HepG2 (cell line): ENCODE data around the gene ZMIZ1. TPM values are rescaled to one million over a fixed set of nuclear protein-coding genes. Genes with fewer than 3 reads are reported as not detected.

Experiments
- ATAC-seq: fragments of 200-7000 bp; cut with Tn5 transposase; 3 replicates; pipeline ENCODE4 v1.9.1; 2020; ENCODE audit warnings: mild to moderate bottlenecking, moderate library complexity
- Bru-seq: library from RNA; stranded (reverse); fragments of 400-500 nt; gene quantifications from one replicate; lab custom pipeline; 2021; lab: Mats Ljungman, UMichigan
- BruChase-seq, 2 experiments: library from RNA; stranded (reverse); fragments of 400-500 nt; gene quantifications; one replicate each; lab custom pipeline; 2021; lab: Mats Ljungman, UMichigan
- BruUV-seq: library from RNA; stranded (reverse); fragments of 400-500 nt; replicated peaks from 2 replicates; lab custom pipeline; 2021; lab: Mats Ljungman, UMichigan
- CTCF ChIA-PET: fragments of 300-600 bp; formaldehyde crosslinking; extraction: SDS; loops from one replicate; lab custom pipeline; 2021; ENCODE audit warnings: low total read pairs, inconsistent platforms, low intra/inter-chr PET ratio; lab: Yijun Ruan, JAX
- POLR2A ChIA-PET: fragments of 350-600 bp; sonication (Branson Sonifier 250); formaldehyde crosslinking; loops from one replicate; lab custom pipeline; 2020; ENCODE audit warnings: antibody characterized with exemption, inconsistent platforms; lab: Yijun Ruan, JAX
- DNase-seq: peaks from one replicate; pipeline ENCODE4 v3.0.0-alpha.2; 2015; ENCODE audit warnings: low spot score
- FAIRE-seq: peaks from 3 replicates; lab custom pipeline; 2011; peaks lifted over from hg19 to GRCh38; lab: Jason Lieb, UNC
- H2AFZ ChIP-seq: one replicate; pipeline ENCODE4 v1.6.1; 2011; ENCODE audit warnings: low read length, inconsistent platforms
- H3K27ac ChIP-seq: fragments of 300-600 bp; 3 replicates; pipeline ENCODE4 v1.8.0; 2011; ENCODE audit warnings: mixed run types, mild to moderate bottlenecking, mixed read lengths, low read length, inconsistent platforms; ENCODE audit not compliant: insufficient read depth; ENCODE audit errors: extremely low read length
- H3K27me3 ChIP-seq, 2 experiments: fragments of 200-600 bp in 1 of 2; 2 replicates in 1 of 2; 3 replicates in 1 of 2; pipeline versions ENCODE4 v1.6.0 to v1.8.0; 2011; ENCODE audit warnings: low read length in 2 of 2, mild to moderate bottlenecking in 2 of 2, moderate library complexity in 2 of 2, inconsistent platforms in 1 of 2; ENCODE audit not compliant: insufficient read depth in 2 of 2, control insufficient read depth in 1 of 2
- H3K36me3 ChIP-seq, 2 experiments: fragments of 200-600 bp in 1 of 2; replicated peaks in 1 of 2; 2 replicates in 1 of 2; 3 replicates in 1 of 2; pipeline versions ENCODE4 v1.5.1 to v1.8.0; 2011; ENCODE audit warnings: low read length in 2 of 2, inconsistent platforms in 1 of 2; ENCODE audit not compliant: insufficient read depth in 2 of 2, control insufficient read depth in 1 of 2
- H3K4me1 ChIP-seq: 2 replicates; pipeline ENCODE4 v1.5.1; 2012; ENCODE audit warnings: low read length, inconsistent platforms; ENCODE audit not compliant: insufficient read depth
- H3K4me2 ChIP-seq: 2 replicates; pipeline ENCODE4 v1.6.0; 2011; ENCODE audit warnings: low read depth, low read length, inconsistent platforms
- H3K4me3 ChIP-seq, 3 experiments: fragments of 200-600 bp in 1 of 3; sonication (generic), shearing (Covaris generic) in 1 of 3; replicated peaks in 1 of 3; 2 replicates each; pipeline ENCODE4 v1.5.1; 2011 to 2016; ENCODE audit warnings: low read length in 3 of 3, inconsistent platforms in 2 of 3, low read depth in 2 of 3, mild to moderate bottlenecking in 2 of 3, control low read depth in 1 of 3, mixed read lengths in 1 of 3; ENCODE audit not compliant: insufficient read depth in 1 of 3
- H3K79me2 ChIP-seq: one replicate; pipeline ENCODE4 v1.6.1; 2011; ENCODE audit warnings: low read length, inconsistent platforms; ENCODE audit not compliant: insufficient read depth
- H3K9ac ChIP-seq: 2 replicates; pipeline ENCODE4 v1.6.0; 2011; ENCODE audit warnings: mild to moderate bottlenecking, low read depth, low read length, inconsistent platforms; ENCODE audit not compliant: insufficient read depth
- H3K9me3 ChIP-seq: 2 replicates; pipeline ENCODE4 v1.5.1; 2012; ENCODE audit warnings: mild to moderate bottlenecking, low read length
- H4K20me1 ChIP-seq: 2 replicates; pipeline ENCODE4 v1.6.0; 2011; ENCODE audit warnings: inconsistent platforms, mild to moderate bottlenecking, low read length, moderate library complexity; ENCODE audit not compliant: insufficient read depth
- CAMTA2 ChIP-seq: sonication (generic); formaldehyde crosslinking; IDR thresholded peaks from 2 replicates; pipeline ENCODE4 v1.4.0; 2020; ENCODE audit warnings: mild to moderate bottlenecking, missing genetic modification reagents, borderline replicate concordance
- ETV5 ChIP-seq: IDR thresholded peaks from 2 replicates; pipeline ENCODE4 v1.6.1; 2018; ENCODE audit warnings: missing biosample characterization, missing genetic modification reagents, inconsistent platforms, borderline replicate concordance
- FIP1L1 ChIP-seq: fragments of 200-400 bp; formaldehyde crosslinking; IDR thresholded peaks from 2 replicates; pipeline ENCODE4 v1.6.1; 2018; ENCODE audit warnings: low read depth, mild to moderate bottlenecking, low read length, moderate library complexity, borderline replicate concordance; ENCODE audit not compliant: insufficient read depth
- FOXA1 ChIP-seq, 2 experiments: fragments of 450-650 bp in 1 of 2; sonication (generic) in 1 of 2; formaldehyde crosslinking in 1 of 2; IDR thresholded peaks; 2 replicates each; pipeline versions ENCODE4 v1.4.0 to v1.6.1; 2016 to 2020; ENCODE audit warnings: missing genetic modification reagents in 1 of 2
- KDM5B ChIP-seq: sonication (generic); formaldehyde crosslinking; IDR thresholded peaks from 2 replicates; pipeline ENCODE4 v1.4.0; 2020; ENCODE audit warnings: missing genetic modification reagents, mild to moderate bottlenecking, borderline replicate concordance
- SMAD3 ChIP-seq: sonication (generic); formaldehyde crosslinking; IDR thresholded peaks from 2 replicates; pipeline ENCODE4 v1.4.0; 2020; ENCODE audit warnings: missing genetic modification reagents
- TCF7 ChIP-seq: sonication (generic); IDR thresholded peaks from 2 replicates; pipeline ENCODE4 v1.6.1; 2016; ENCODE audit warnings: antibody characterized with exemption, low read depth
- YY1 ChIP-seq: IDR thresholded peaks from 2 replicates; pipeline ENCODE4 v1.6.1; 2011; ENCODE audit warnings: low read length, low read depth, moderate library complexity, mild to moderate bottlenecking; ENCODE audit not compliant: insufficient read depth, insufficient replicate concordance
- WGBS: methylation state at CpG from one replicate; pipeline ENCODE4 v1.1.6; 2017; ENCODE audit warnings: low lambda C conversion rate; 5-methylcytosine and 5-hydroxymethylcytosine counted together
- in situ Hi-C: cut with HindIII; loops from 2 replicates; pipeline ENCODE4 v1.10.0; 2017; ENCODE audit warnings: low pct_unique_long_range_greater_than_20kb; ENCODE audit not compliant: extremely low pct_ligation_motif_present
- intact Hi-C: fragments of 100-400 bp; cut with micrococcal nuclease; formaldehyde crosslinking; loops from one replicate; pipeline ENCODE4 v1.10.0; 2022; ENCODE audit not compliant: unreplicated experiment
- long read RNA-seq, 2 experiments: library from RNA in 1 of 2; library from polyadenylated mRNA in 1 of 2; stranded (forward) in 1 of 2; unstranded in 1 of 2; transcript quantifications; one replicate each; pipeline ENCODE4 v2.0.0, GENCODE V29; 2019 to 2022
- polyA minus RNA-seq, 3 experiments: library from RNA; depleted of rRNA, polyadenylated mRNA; stranded (reverse); fragments of >200 nt; gene quantifications; 2 replicates each; pipeline ENCODE4 v1.2.3, GENCODE V29; 2011; ENCODE audit warnings: low replicate concordance in 1 of 3
- polyA plus RNA-seq, 8 experiments: library from polyadenylated mRNA; depleted of rRNA in 3 of 8; stranded (reverse) in 7 of 8; unstranded in 1 of 8; fragments of >200 nt; fragmentation: Illumina TruSeq in 4 of 8; extraction: Trizol in 4 of 8; gene quantifications; 2 replicates each; pipeline versions ENCODE4 v1.2.1 to v1.2.3, GENCODE V29; 2011 to 2016; ENCODE audit warnings: low read depth in 4 of 8, missing spikeins in 1 of 8, mixed read lengths in 1 of 8; ENCODE audit not compliant: insufficient read depth in 1 of 8
- total RNA-seq, 5 experiments: library from RNA; depleted of rRNA; stranded (reverse); fragments of >200 nt; fragmentation: Illumina TruSeq; extraction: Trizol; gene quantifications; 2 replicates each; pipeline ENCODE4 v1.2.3, GENCODE V29; 2016; ENCODE audit warnings: low read depth in 1 of 5
- TF ChIP-seq, protein P1 (sequence below): sonication (generic); formaldehyde crosslinking; IDR thresholded peaks from 2 replicates; pipeline ENCODE4 v1.8.1; 2023; ENCODE audit warnings: mild to moderate bottlenecking, missing genetic modification reagents

The ZMIZ1 gene, protein sequence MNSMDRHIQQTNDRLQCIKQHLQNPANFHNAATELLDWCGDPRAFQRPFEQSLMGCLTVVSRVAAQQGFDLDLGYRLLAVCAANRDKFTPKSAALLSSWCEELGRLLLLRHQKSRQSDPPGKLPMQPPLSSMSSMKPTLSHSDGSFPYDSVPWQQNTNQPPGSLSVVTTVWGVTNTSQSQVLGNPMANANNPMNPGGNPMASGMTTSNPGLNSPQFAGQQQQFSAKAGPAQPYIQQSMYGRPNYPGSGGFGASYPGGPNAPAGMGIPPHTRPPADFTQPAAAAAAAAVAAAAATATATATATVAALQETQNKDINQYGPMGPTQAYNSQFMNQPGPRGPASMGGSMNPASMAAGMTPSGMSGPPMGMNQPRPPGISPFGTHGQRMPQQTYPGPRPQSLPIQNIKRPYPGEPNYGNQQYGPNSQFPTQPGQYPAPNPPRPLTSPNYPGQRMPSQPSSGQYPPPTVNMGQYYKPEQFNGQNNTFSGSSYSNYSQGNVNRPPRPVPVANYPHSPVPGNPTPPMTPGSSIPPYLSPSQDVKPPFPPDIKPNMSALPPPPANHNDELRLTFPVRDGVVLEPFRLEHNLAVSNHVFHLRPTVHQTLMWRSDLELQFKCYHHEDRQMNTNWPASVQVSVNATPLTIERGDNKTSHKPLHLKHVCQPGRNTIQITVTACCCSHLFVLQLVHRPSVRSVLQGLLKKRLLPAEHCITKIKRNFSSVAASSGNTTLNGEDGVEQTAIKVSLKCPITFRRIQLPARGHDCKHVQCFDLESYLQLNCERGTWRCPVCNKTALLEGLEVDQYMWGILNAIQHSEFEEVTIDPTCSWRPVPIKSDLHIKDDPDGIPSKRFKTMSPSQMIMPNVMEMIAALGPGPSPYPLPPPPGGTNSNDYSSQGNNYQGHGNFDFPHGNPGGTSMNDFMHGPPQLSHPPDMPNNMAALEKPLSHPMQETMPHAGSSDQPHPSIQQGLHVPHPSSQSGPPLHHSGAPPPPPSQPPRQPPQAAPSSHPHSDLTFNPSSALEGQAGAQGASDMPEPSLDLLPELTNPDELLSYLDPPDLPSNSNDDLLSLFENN
- 5.3 and 11.0 TPM in 2 replicates for total RNA-seq (2016; rRNA removed; fragmentation: Illumina TruSeq; extraction: Trizol)
- 2.3 and 2.6 TPM in 2 replicates for total RNA-seq (2016; cell fraction: cytosol; rRNA removed; fragmentation: Illumina TruSeq; extraction: Trizol; ENCODE audit: low read depth)
- total RNA-seq (2016; cell fraction: insoluble cytoplasmic fraction; rRNA removed; fragmentation: Illumina TruSeq; extraction: Trizol) = 5.2 and 10.5 TPM in 2 replicates
- total RNA-seq (2016; cell fraction: membrane; rRNA removed; fragmentation: Illumina TruSeq; extraction: Trizol) = 7.0 and 7.7 TPM in 2 replicates
- 9.9 and 13.1 TPM in 2 replicates for total RNA-seq (2016; cell fraction: nucleus; rRNA removed; fragmentation: Illumina TruSeq; extraction: Trizol)
- 8.8 and 10.2 TPM in 2 replicates for polyA plus RNA-seq (2011; rRNA removed)
- polyA plus RNA-seq (2011; cell fraction: cytosol; rRNA removed) = 7.4 TPM in 2 replicates
- polyA plus RNA-seq (2011; cell fraction: nucleus; rRNA removed) = 42.1 and 46.0 TPM in 2 replicates
- 22.4 and 32.5 TPM in 2 replicates for polyA plus RNA-seq (2012)
- 0.69 and 1.1 TPM in 2 replicates for polyA plus RNA-seq (2016; cell fraction: cytosol; fragmentation: Illumina TruSeq; extraction: Trizol; ENCODE audit: low read depth)
- polyA plus RNA-seq (2016; cell fraction: insoluble cytoplasmic fraction; fragmentation: Illumina TruSeq; extraction: Trizol; ENCODE audit: low read depth) = 16.0 and 20.6 TPM in 2 replicates
- polyA plus RNA-seq (2016; cell fraction: membrane; fragmentation: Illumina TruSeq; extraction: Trizol; ENCODE audit: low read depth) = 2.4 and 3.8 TPM in 2 replicates
- 25.8 and 26.9 TPM in 2 replicates for polyA plus RNA-seq (2016; cell fraction: nucleus; fragmentation: Illumina TruSeq; extraction: Trizol; ENCODE audit: insufficient read depth, low read depth)
- 7.8 and 28.6 TPM in 2 replicates for polyA minus RNA-seq (2011; rRNA and poly(A)+ RNA removed; ENCODE audit: low replicate concordance)
- 19.5 and 20.1 TPM in 2 replicates for polyA minus RNA-seq (2011; cell fraction: cytosol; rRNA and poly(A)+ RNA removed)
- polyA minus RNA-seq (2011; cell fraction: nucleus; rRNA and poly(A)+ RNA removed) = 27.4 and 29.2 TPM in 2 replicates
- percentile 88 among the genes with signal in this experiment for Bru-seq, nascent RNA
- BruChase-seq, experiment 1, labeled RNA remaining after a 6-hour chase = percentile 77 among the genes with signal in this experiment
- BruChase-seq, experiment 2, labeled RNA remaining after a 2-hour chase = percentile 79 among the genes with signal in this experiment
- long read RNA-seq, experiment 1, partial matches to known transcripts = 1 of 11 reads
- long read RNA-seq, experiment 1, other reads (novel, unspliced or antisense) = 10 of 11 reads
- long read RNA-seq, experiment 2, full-length matches to known transcripts = 3 of 69 reads
- long read RNA-seq, experiment 2, partial matches to known transcripts = 59 of 69 reads
- long read RNA-seq, experiment 2, other reads (novel, unspliced or antisense) = 7 of 69 reads

DNA sequence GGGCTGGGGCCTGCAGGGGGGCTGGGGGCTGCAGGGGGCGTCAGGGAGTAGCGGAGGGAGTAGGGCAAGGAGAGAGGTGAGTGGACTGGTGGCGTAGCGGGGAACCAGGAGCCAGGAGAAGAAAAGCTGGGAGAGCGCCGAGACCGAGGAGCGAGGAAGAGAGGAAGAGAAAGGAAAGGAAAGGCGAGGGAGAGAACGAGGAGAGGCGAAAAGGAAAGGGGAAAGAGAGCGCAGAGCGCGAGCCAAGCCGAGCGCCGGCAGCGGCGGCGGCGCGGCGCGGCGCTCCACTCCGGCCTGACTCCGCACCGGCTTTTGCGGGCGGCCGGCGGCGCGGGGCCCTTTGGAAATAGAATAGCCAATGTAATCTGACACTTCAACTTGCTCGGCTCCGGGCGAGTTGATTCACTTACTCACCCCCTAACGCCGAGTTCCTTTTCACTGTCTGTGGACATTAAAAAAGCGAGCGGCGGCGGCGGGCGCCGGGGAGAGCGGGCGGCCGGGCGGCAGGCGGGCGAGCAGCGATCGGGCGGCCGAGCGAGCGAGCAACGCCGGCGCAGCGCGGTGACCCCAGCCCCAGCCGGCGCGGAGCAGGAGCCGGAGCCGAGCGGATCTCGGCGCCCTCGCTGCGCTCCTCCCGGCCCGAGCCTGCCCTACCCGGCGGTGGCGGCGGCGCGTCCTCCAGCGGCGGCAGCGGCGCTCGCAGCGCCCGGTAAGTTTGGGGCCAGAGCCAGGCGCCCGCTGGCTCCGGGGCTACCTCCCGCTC, at the start of gene ZMIZ1:
ZMIZ1 (plus strand) TSS at position 405 of the 763 bp plus-strand sequence. CDS start 132,667 bp downstream, outside the sequence.
- in situ Hi-C loops = no loop called here
- ATAC-seq = peak; percentile 7
- Histone ChIP-seq H3K4me1 (peaks cover 56% of the 10 kb centered on the region), H4K20me1 (peaks cover 31% of the 10 kb centered on the region; the same call in 1 of the 2 replicates), H3K9ac (peak within 1 kb of the TSS; percentile 91), H3K36me3 (no peaks in the 10 kb centered on the region), H3K79me2 (peaks cover 42% of the 10 kb centered on the region), H3K27me3 (no peaks in the 10 kb centered on the region; a peak in 1 of 5 replicates), H3K4me3 (peak within 1 kb of the TSS; percentile 93 to 98 (median 93)), H3K27ac (peak within 1 kb of the TSS; percentile 91), H3K9me3 (no peaks in the 10 kb centered on the region), H2AFZ (no peak within 1 kb of the TSS), H3K4me2 (peak within 1 kb of the TSS; percentile 98)
- BruUV-seq = no TSS peak
- 1% methylated on average over 43 of the region's 92 CpGs for WGBS
- ChIA-PET CTCF (no interaction called here), POLR2A (interaction anchor here (1.3 to 6.9 kb wide), 3 partner anchors 10 to 155 kb away, joined by 3 to 54 read pairs (median 16); no protein-coding TSS in a partner anchor)
- peak; percentile 88 for DNase-seq
- no peak for FAIRE-seq
- intact Hi-C loops = loop anchor here (1.0 to 5.0 kb wide), 2 partner anchors 94 to 411 kb away; no protein-coding TSS in a partner anchor
- TF ChIP-seq TCF7 = peak; percentile 74; the same call in 1 of the 2 replicates
- peak; percentile 59; the same call in 1 of the 2 replicates for TF ChIP-seq SMAD3 (CRISPR knock-in tag)
- no peak for TF ChIP-seq FOXA1 (IDR thresholded peaks at IDR 0.05)
- TF ChIP-seq FOXA1 (CRISPR knock-in tag; IDR thresholded peaks at IDR 0.05) = 0 out of 2 replicates have a peak, but pooled peaks have one; percentile 14
- peak; percentile 77 for TF ChIP-seq YY1
- no peak for TF ChIP-seq CAMTA2 (CRISPR knock-in tag)
- TF ChIP-seq ETV5 (CRISPR knock-in tag) = peak; percentile 13; the same call in 1 of the 2 replicates
- no peak for TF ChIP-seq FIP1L1
- TF ChIP-seq, protein P1, sequence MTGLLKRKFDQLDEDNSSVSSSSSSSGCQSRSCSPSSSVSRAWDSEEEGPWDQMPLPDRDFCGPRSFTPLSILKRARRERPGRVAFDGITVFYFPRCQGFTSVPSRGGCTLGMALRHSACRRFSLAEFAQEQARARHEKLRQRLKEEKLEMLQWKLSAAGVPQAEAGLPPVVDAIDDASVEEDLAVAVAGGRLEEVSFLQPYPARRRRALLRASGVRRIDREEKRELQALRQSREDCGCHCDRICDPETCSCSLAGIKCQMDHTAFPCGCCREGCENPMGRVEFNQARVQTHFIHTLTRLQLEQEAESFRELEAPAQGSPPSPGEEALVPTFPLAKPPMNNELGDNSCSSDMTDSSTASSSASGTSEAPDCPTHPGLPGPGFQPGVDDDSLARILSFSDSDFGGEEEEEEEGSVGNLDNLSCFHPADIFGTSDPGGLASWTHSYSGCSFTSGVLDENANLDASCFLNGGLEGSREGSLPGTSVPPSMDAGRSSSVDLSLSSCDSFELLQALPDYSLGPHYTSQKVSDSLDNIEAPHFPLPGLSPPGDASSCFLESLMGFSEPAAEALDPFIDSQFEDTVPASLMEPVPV (CRISPR knock-in tag) = no peak
- peak; percentile 16; the same call in 1 of the 2 replicates for TF ChIP-seq KDM5B (CRISPR knock-in tag)
